Hepatocyte (in vitro differentiated cells): ENCODE data around the gene ISYNA1. TPM values are rescaled to one million over a fixed set of nuclear protein-coding genes. Genes with fewer than 3 reads are reported as not detected.

Source experiments
- DNase-seq: peaks from one replicate; pipeline ENCODE4 v3.0.0-alpha.2; 2016; ENCODE audit warnings: low spot score
- H2AFZ ChIP-seq: fragments of 200-600 bp; sonication (generic); 2 replicates; pipeline ENCODE4 v1.6.0; 2016; ENCODE audit warnings: antibody characterized with exemption, mild to moderate bottlenecking
- H3K27ac ChIP-seq: fragments of 200-600 bp; sonication (generic); 2 replicates; pipeline ENCODE4 v1.5.1; 2016; ENCODE audit warnings: mild to moderate bottlenecking
- H3K27me3 ChIP-seq: fragments of 200-600 bp; sonication (generic); 2 replicates; pipeline ENCODE4 v1.6.1; 2016
- H3K36me3 ChIP-seq: fragments of 200-600 bp; sonication (generic); replicated peaks from 2 replicates; pipeline ENCODE4 v1.5.1; 2016; ENCODE audit warnings: low read depth; ENCODE audit not compliant: insufficient read depth
- H3K4me1 ChIP-seq: fragments of 200-600 bp; sonication (generic); 2 replicates; pipeline ENCODE4 v1.5.1; 2016; ENCODE audit warnings: mild to moderate bottlenecking, moderate library complexity; ENCODE audit not compliant: insufficient read depth
- H3K4me2 ChIP-seq: fragments of 200-600 bp; sonication (generic); 2 replicates; pipeline ENCODE4 v1.6.0; 2016
- H3K4me3 ChIP-seq: fragments of 200-600 bp; sonication (generic); 2 replicates; pipeline ENCODE4 v1.5.1; 2016; ENCODE audit warnings: mild to moderate bottlenecking
- H3K79me2 ChIP-seq: fragments of 200-600 bp; sonication (generic); 2 replicates; pipeline ENCODE4 v1.6.0; 2017; ENCODE audit warnings: mild to moderate bottlenecking
- H3K9me2 ChIP-seq: fragments of 200-600 bp; sonication (generic); replicated peaks from 2 replicates; pipeline ENCODE4 v1.6.0; 2017; ENCODE audit warnings: mild to moderate bottlenecking; ENCODE audit not compliant: insufficient read depth
- H3K9me3 ChIP-seq: fragments of 200-600 bp; sonication (generic); 2 replicates; pipeline ENCODE4 v1.5.1; 2016; ENCODE audit warnings: low read depth, mild to moderate bottlenecking
- H4K20me1 ChIP-seq: fragments of 200-600 bp; sonication (generic); 2 replicates; pipeline ENCODE4 v1.6.0; 2016; ENCODE audit warnings: mild to moderate bottlenecking; ENCODE audit not compliant: insufficient read depth, poor library complexity, severe bottlenecking
- CTCF ChIP-seq: fragments of 200-600 bp; sonication (generic); IDR thresholded peaks from 2 replicates; pipeline ENCODE4 v1.5.1; 2016; ENCODE audit warnings: antibody characterized with exemption, mild to moderate bottlenecking; ENCODE audit not compliant: poor library complexity
- EZH2 ChIP-seq: fragments of 200-600 bp; sonication (generic); IDR thresholded peaks from 2 replicates; pipeline ENCODE4 v1.6.1; 2016; ENCODE audit warnings: antibody characterized with exemption, mild to moderate bottlenecking, borderline replicate concordance
- EZH2phosphoT487 ChIP-seq: fragments of 200-600 bp; sonication (generic); IDR thresholded peaks from one replicate; pipeline ENCODE4 v1.6.1; 2018; ENCODE audit warnings: antibody characterized with exemption, mild to moderate bottlenecking, low read depth, moderate library complexity; ENCODE audit not compliant: unreplicated experiment, severe bottlenecking
- WGBS: methylation state at CpG from one replicate; pipeline ENCODE4 v1.1.6; 2016; ENCODE audit warnings: low lambda C conversion rate; ENCODE audit errors: missing lambda C conversion rate; 5-methylcytosine and 5-hydroxymethylcytosine counted together
- polyA plus RNA-seq: library from polyadenylated mRNA; unstranded; fragments of >200 nt; fragmentation: Nextera tagmentation; extraction: Ambion mirVana; gene quantifications from 2 replicates; pipeline ENCODE4 v1.2.1, GENCODE V29; 2016
- total RNA-seq: library from RNA; depleted of rRNA; stranded (reverse); fragments of >200 nt; gene quantifications from 2 replicates; pipeline ENCODE4 v1.2.3, GENCODE V29; 2014

The ISYNA1 gene
- total and polyA plus RNA-seq, 2 experiments from 2014 or later = 51.5 to 144 TPM

GRCh38 chr19:18429717-18430416 lies 8.1 kb downstream of the ISYNA1 start:
- no peak overlapping the region for H2AFZ ChIP-seq
- H3K27ac ChIP-seq = peak overlapping the region; percentile 88
- TF ChIP-seq EZH2phosphoT487 (no peak), CTCF (no peak), EZH2 (no peak)
- 48% methylated on average over 7 of the region's 13 CpGs for WGBS
- H3K4me1 ChIP-seq = peaks cover 42% of the 10 kb centered on the region
- H3K4me2 ChIP-seq = peak overlapping the region; percentile 78
- no peak for DNase-seq
- H3K4me3 ChIP-seq = peak overlapping the region; percentile 2
- peaks cover 39% of the 10 kb centered on the region for H3K79me2 ChIP-seq
- no peaks in the 10 kb centered on the region for H3K36me3 ChIP-seq
- peaks cover 7% of the 10 kb centered on the region for H4K20me1 ChIP-seq
- H3K9me2 ChIP-seq = no peaks in the 10 kb centered on the region
- no peaks in the 10 kb centered on the region for H3K9me3 ChIP-seq
- no peaks in the 10 kb centered on the region for H3K27me3 ChIP-seq

GRCh38 chr19:18428787-18429674 lies 8.9 kb downstream of the ISYNA1 start:
- H2AFZ ChIP-seq = no peak overlapping the region
- peak; percentile 93 for DNase-seq

GRCh38 chr19:18428173-18428786 lies 9.7 kb downstream of the ISYNA1 start:
- H3K4me1 ChIP-seq = peaks cover 43% of the 10 kb centered on the region
- 64% methylated on average over 9 of the region's 17 CpGs for WGBS
- H3K27ac ChIP-seq = peak overlapping the region; percentile 88
- no peak for DNase-seq
- peaks cover 50% of the 10 kb centered on the region for H3K79me2 ChIP-seq
- no peaks in the 10 kb centered on the region for H3K9me3 ChIP-seq
- H3K4me2 ChIP-seq = peak overlapping the region; percentile 78
- no peak overlapping the region for H2AFZ ChIP-seq
- TF ChIP-seq EZH2 = no peak
- TF ChIP-seq EZH2phosphoT487 = no peak
- no peak for TF ChIP-seq CTCF
- H3K27me3 ChIP-seq = no peaks in the 10 kb centered on the region
- no peaks in the 10 kb centered on the region for H3K9me2 ChIP-seq
- H4K20me1 ChIP-seq = peaks cover 17% of the 10 kb centered on the region
- no peak overlapping the region for H3K4me3 ChIP-seq
- no peaks in the 10 kb centered on the region for H3K36me3 ChIP-seq

More at GRCh38 chr19:18428787-18429674, 8.9 kb downstream of the ISYNA1 start:
- no peaks in the 10 kb centered on the region for H3K9me2 ChIP-seq
- no peaks in the 10 kb centered on the region for H3K27me3 ChIP-seq
- H3K27ac ChIP-seq = peak overlapping the region; percentile 88
- H3K9me3 ChIP-seq = no peaks in the 10 kb centered on the region
- peaks cover 11% of the 10 kb centered on the region for H4K20me1 ChIP-seq
- H3K4me1 ChIP-seq = peaks cover 40% of the 10 kb centered on the region
- H3K79me2 ChIP-seq = peaks cover 43% of the 10 kb centered on the region
- 4% methylated on average over 50 of the region's 77 CpGs for WGBS
- TF ChIP-seq EZH2 = no peak
- TF ChIP-seq EZH2phosphoT487 = no peak
- TF ChIP-seq CTCF = no peak
- H3K4me3 ChIP-seq = peak overlapping the region; percentile 28
- no peaks in the 10 kb centered on the region for H3K36me3 ChIP-seq
- H3K4me2 ChIP-seq = peak overlapping the region; percentile 78
